HEK293 (cell line): ENCODE results near the gene CEP85.

Experiments used
- CTCF ChIA-PET: fragments of 350-600 bp; formaldehyde crosslinking; extraction: SDS; loops from one replicate; lab custom pipeline; 2021; ENCODE audit warnings: antibody characterized with exemption; lab: Yijun Ruan, JAX
- POLR2A ChIA-PET: fragments of 300-600 bp; formaldehyde crosslinking; extraction: SDS; loops from one replicate; lab custom pipeline; 2020; ENCODE audit warnings: antibody characterized with exemption, inconsistent platforms; lab: Yijun Ruan, JAX
- H3K27ac ChIP-seq: fragments of 200-500 bp; sonication (Bioruptor generic); 2 replicates; pipeline ENCODE4 v1.5.1; 2014; ENCODE audit warnings: low read depth, low read length, control low read depth, inconsistent platforms; ENCODE audit errors: extremely low read depth
- H3K36me3 ChIP-seq, 2 experiments: fragments of 200-500 bp in 1 of 2; sonication (Bioruptor generic) in 1 of 2; 1 replicate in 1 of 2; 2 replicates in 1 of 2; pipeline ENCODE4 v1.5.1; 2014 to 2017; ENCODE audit warnings: inconsistent platforms in 2 of 2, low read length in 2 of 2; ENCODE audit not compliant: control insufficient read depth in 2 of 2, insufficient read depth in 1 of 2
- H3K4me1 ChIP-seq: fragments of 200-500 bp; sonication (Bioruptor generic); 2 replicates; pipeline ENCODE4 v1.5.1; 2014; ENCODE audit warnings: mild to moderate bottlenecking, low read length, inconsistent platforms; ENCODE audit not compliant: control insufficient read depth, insufficient read depth
- H3K4me3 ChIP-seq: 2 replicates; pipeline ENCODE4 v1.5.1; 2011; ENCODE audit warnings: low read depth, mild to moderate bottlenecking, control low read depth, low read length, moderate library complexity
- H3K9me3 ChIP-seq: fragments of 200-500 bp; sonication (Bioruptor generic); 2 replicates; pipeline ENCODE4 v1.5.1; 2014; ENCODE audit warnings: low read depth, low read length, inconsistent platforms; ENCODE audit not compliant: control insufficient read depth, insufficient read depth
- HOXD13 ChIP-seq: sonication (generic); formaldehyde crosslinking; IDR thresholded peaks from 2 replicates; pipeline ENCODE4 v1.8.0; 2022; ENCODE audit warnings: missing genetic modification reagents, borderline replicate concordance
- MYNN ChIP-seq: fragments of 450-650 bp; formaldehyde crosslinking; IDR thresholded peaks from 2 replicates; pipeline ENCODE4 v1.5.1; 2016; ENCODE audit warnings: missing biosample characterization, missing genetic modification characterization, borderline replicate concordance
- TCF7L2 ChIP-seq: IDR thresholded peaks from 2 replicates; pipeline ENCODE4 v1.6.1; 2011; ENCODE audit warnings: low read depth, mild to moderate bottlenecking, inconsistent platforms, low read length, moderate library complexity, borderline replicate concordance
- WT1 ChIP-seq: fragments of 450-650 bp; formaldehyde crosslinking; IDR thresholded peaks from 2 replicates; pipeline ENCODE4 v1.5.1; 2016; ENCODE audit warnings: missing biosample characterization, missing genetic modification characterization
- YY2 ChIP-seq: fragments of 450-650 bp; formaldehyde crosslinking; IDR thresholded peaks from 2 replicates; pipeline ENCODE4 v1.5.1; 2016; ENCODE audit warnings: missing biosample characterization, missing genetic modification characterization
- ZBTB20 ChIP-seq: fragments of 450-650 bp; formaldehyde crosslinking; IDR thresholded peaks from 2 replicates; pipeline ENCODE4 v1.5.1; 2016; ENCODE audit warnings: missing biosample characterization, missing genetic modification characterization
- ZNF155 ChIP-seq: fragments of 450-650 bp; formaldehyde crosslinking; IDR thresholded peaks from 2 replicates; pipeline ENCODE4 v1.5.1; 2016; ENCODE audit warnings: missing biosample characterization, missing genetic modification characterization
- ZNF16 ChIP-seq: fragments of 450-650 bp; formaldehyde crosslinking; IDR thresholded peaks from 2 replicates; pipeline ENCODE4 v1.5.1; 2016; ENCODE audit warnings: low read depth, missing biosample characterization, missing genetic modification characterization
- ZNF18 ChIP-seq: fragments of 450-650 bp; formaldehyde crosslinking; IDR thresholded peaks from 2 replicates; pipeline ENCODE4 v1.5.1; 2016; ENCODE audit warnings: missing biosample characterization, missing genetic modification characterization
- ZNF391 ChIP-seq: fragments of 450-650 bp; formaldehyde crosslinking; IDR thresholded peaks from 2 replicates; pipeline ENCODE4 v1.5.1; 2016; ENCODE audit warnings: low read depth, missing biosample characterization, missing genetic modification characterization, borderline replicate concordance
- ZNF510 ChIP-seq: fragments of 450-650 bp; formaldehyde crosslinking; IDR thresholded peaks from 2 replicates; pipeline ENCODE4 v1.5.1; 2018; ENCODE audit warnings: mild to moderate bottlenecking, missing genetic modification characterization, missing biosample characterization; ENCODE audit not compliant: insufficient replicate concordance
- ZNF558 ChIP-seq: fragments of 450-650 bp; formaldehyde crosslinking; IDR thresholded peaks from 2 replicates; pipeline ENCODE4 v1.5.1; 2016; ENCODE audit warnings: missing biosample characterization, missing genetic modification characterization
- ZNF610 ChIP-seq: fragments of 450-650 bp; formaldehyde crosslinking; IDR thresholded peaks from 2 replicates; pipeline ENCODE4 v1.5.1; 2016; ENCODE audit warnings: missing biosample characterization, missing genetic modification characterization, borderline replicate concordance
- ZNF664 ChIP-seq: fragments of 450-650 bp; formaldehyde crosslinking; IDR thresholded peaks from 2 replicates; pipeline ENCODE4 v1.5.1; 2016; ENCODE audit warnings: missing biosample characterization, missing genetic modification characterization
- ZNF792 ChIP-seq: fragments of 450-650 bp; formaldehyde crosslinking; IDR thresholded peaks from 2 replicates; pipeline ENCODE4 v1.5.1; 2016; ENCODE audit warnings: missing biosample characterization, missing genetic modification characterization
- ZSCAN30 ChIP-seq: fragments of 450-650 bp; IDR thresholded peaks from 2 replicates; pipeline ENCODE4 v1.5.1; 2018; ENCODE audit warnings: missing biosample characterization, mild to moderate bottlenecking, missing genetic modification characterization, moderate library complexity
- TF ChIP-seq, protein P1 (sequence below): fragments of 450-650 bp; formaldehyde crosslinking; IDR thresholded peaks from 2 replicates; pipeline ENCODE4 v1.5.1; 2017; ENCODE audit warnings: missing biosample characterization, missing genetic modification characterization
- TF ChIP-seq, protein P2 (sequence below): fragments of 450-650 bp; formaldehyde crosslinking; IDR thresholded peaks from 2 replicates; pipeline ENCODE4 v1.5.1; 2016; ENCODE audit warnings: missing biosample characterization, missing genetic modification characterization
- TF ChIP-seq, protein P3 (sequence below): fragments of 450-650 bp; formaldehyde crosslinking; IDR thresholded peaks from 2 replicates; pipeline ENCODE4 v1.5.1; 2017; ENCODE audit warnings: missing biosample characterization, missing genetic modification characterization

Gene CEP85

GRCh38 chr1:26259578-26259977 is 25.6 kb downstream of the CEP85 start (continued):
- TF ChIP-seq, protein P1, sequence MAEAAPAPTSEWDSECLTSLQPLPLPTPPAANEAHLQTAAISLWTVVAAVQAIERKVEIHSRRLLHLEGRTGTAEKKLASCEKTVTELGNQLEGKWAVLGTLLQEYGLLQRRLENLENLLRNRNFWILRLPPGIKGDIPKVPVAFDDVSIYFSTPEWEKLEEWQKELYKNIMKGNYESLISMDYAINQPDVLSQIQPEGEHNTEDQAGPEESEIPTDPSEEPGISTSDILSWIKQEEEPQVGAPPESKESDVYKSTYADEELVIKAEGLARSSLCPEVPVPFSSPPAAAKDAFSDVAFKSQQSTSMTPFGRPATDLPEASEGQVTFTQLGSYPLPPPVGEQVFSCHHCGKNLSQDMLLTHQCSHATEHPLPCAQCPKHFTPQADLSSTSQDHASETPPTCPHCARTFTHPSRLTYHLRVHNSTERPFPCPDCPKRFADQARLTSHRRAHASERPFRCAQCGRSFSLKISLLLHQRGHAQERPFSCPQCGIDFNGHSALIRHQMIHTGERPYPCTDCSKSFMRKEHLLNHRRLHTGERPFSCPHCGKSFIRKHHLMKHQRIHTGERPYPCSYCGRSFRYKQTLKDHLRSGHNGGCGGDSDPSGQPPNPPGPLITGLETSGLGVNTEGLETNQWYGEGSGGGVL, result no peak
- TF ChIP-seq MYNN (tag by site-specific recombination) (no peak), WT1 (tag by site-specific recombination) (no peak), ZNF391 (tag by site-specific recombination) (no peak), HOXD13 (no peak), ZNF558 (tag by site-specific recombination) (no peak), ZNF792 (no peak)
- TF ChIP-seq, protein P2, sequence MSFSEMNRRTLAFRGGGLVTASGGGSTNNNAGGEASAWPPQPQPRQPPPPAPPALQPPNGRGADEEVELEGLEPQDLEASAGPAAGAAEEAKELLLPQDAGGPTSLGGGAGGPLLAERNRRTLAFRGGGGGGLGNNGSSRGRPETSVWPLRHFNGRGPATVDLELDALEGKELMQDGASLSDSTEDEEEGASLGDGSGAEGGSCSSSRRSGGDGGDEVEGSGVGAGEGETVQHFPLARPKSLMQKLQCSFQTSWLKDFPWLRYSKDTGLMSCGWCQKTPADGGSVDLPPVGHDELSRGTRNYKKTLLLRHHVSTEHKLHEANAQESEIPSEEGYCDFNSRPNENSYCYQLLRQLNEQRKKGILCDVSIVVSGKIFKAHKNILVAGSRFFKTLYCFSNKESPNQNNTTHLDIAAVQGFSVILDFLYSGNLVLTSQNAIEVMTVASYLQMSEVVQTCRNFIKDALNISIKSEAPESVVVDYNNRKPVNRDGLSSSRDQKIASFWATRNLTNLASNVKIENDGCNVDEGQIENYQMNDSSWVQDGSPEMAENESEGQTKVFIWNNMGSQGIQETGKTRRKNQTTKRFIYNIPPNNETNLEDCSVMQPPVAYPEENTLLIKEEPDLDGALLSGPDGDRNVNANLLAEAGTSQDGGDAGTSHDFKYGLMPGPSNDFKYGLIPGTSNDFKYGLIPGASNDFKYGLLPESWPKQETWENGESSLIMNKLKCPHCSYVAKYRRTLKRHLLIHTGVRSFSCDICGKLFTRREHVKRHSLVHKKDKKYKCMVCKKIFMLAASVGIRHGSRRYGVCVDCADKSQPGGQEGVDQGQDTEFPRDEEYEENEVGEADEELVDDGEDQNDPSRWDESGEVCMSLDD (tag by site-specific recombination), result no peak

GRCh38 chr1:26263212-26263611 is 29.2 kb downstream of the CEP85 start:
- Histone ChIP-seq H3K36me3 (peaks cover 40 to 88% of the 10 kb centered on the region in 2 experiments), H3K9me3 (no peaks in the 10 kb centered on the region), H3K27ac (no peak overlapping the region), H3K4me3 (no peak overlapping the region), H3K4me1 (no peaks in the 10 kb centered on the region)
- ChIA-PET POLR2A (no interaction called here), CTCF (interaction anchor here (0.6 to 5.2 kb wide), 9 partner anchors 13 to 661 kb away, joined by 3 to 42 read pairs (median 3); partner anchors contain the start of genes CEP85, SH3BGRL3 and ZNF593)
- TF ChIP-seq ZNF16 (tag by site-specific recombination) (no peak), ZNF664 (tag by site-specific recombination) (no peak), ZNF18 (no peak), ZNF510 (tag by site-specific recombination) (no peak), ZNF155 (tag by site-specific recombination) (no peak), YY2 (tag by site-specific recombination) (no peak), ZBTB20 (tag by site-specific recombination) (no peak), ZSCAN30 (tag by site-specific recombination) (no peak), ZNF610 (tag by site-specific recombination) (no peak), TCF7L2 (no peak)
- TF ChIP-seq, protein P3, sequence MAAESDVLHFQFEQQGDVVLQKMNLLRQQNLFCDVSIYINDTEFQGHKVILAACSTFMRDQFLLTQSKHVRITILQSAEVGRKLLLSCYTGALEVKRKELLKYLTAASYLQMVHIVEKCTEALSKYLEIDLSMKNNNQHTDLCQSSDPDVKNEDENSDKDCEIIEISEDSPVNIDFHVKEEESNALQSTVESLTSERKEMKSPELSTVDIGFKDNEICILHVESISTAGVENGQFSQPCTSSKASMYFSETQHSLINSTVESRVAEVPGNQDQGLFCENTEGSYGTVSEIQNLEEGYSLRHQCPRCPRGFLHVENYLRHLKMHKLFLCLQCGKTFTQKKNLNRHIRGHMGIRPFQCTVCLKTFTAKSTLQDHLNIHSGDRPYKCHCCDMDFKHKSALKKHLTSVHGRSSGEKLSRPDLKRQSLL (tag by site-specific recombination), result no peak
